Fibroblast of lung (primary cell): Measurements from ENCODE around the gene CFAP58. TPM values are rescaled to one million over a fixed set of nuclear protein-coding genes. Genes with fewer than 3 reads are reported as not detected.

Experiments
- DNase-seq, 2 donors: peaks; one replicate each; pipeline versions ENCODE4 v3.0.0 to v3.0.0-alpha.2; 2010; ENCODE audit warnings: low read depth in 2 of 2
- H2AFZ ChIP-seq: 2 replicates; pipeline ENCODE4 v1.5.1; 2012; ENCODE audit warnings: low read length, control low read depth, inconsistent platforms
- H3K27ac ChIP-seq: 2 replicates; pipeline ENCODE4 v1.5.1; 2011; ENCODE audit warnings: low read length, control low read depth; ENCODE audit not compliant: insufficient read depth
- H3K27me3 ChIP-seq: 2 replicates; pipeline ENCODE4 v1.5.1; 2011; ENCODE audit warnings: mild to moderate bottlenecking, low read length; ENCODE audit not compliant: control insufficient read depth, insufficient read depth
- H3K36me3 ChIP-seq: 2 replicates; pipeline ENCODE4 v1.5.1; 2011; ENCODE audit warnings: low read length; ENCODE audit not compliant: control insufficient read depth, insufficient read depth
- H3K4me1 ChIP-seq: 2 replicates; pipeline ENCODE4 v1.5.1; 2011; ENCODE audit warnings: low read length; ENCODE audit not compliant: control insufficient read depth, insufficient read depth; ENCODE audit errors: extremely low read depth
- H3K4me2 ChIP-seq: 2 replicates; pipeline ENCODE4 v1.5.1; 2011; ENCODE audit warnings: low read length, control low read depth; ENCODE audit not compliant: insufficient read depth; ENCODE audit errors: extremely low read depth
- H3K4me3 ChIP-seq, 4 experiments: fragments of 200-600 bp in 1 of 4; sonication (generic) in 1 of 4; replicated peaks in 1 of 4; 2 replicates each; pipeline ENCODE4 v1.5.1; 2011 to 2016; ENCODE audit warnings: low read length in 4 of 4, low read depth in 3 of 4, mild to moderate bottlenecking in 3 of 4, control low read depth in 2 of 4, inconsistent platforms in 1 of 4, mixed read lengths in 1 of 4; ENCODE audit not compliant: insufficient read depth in 1 of 4; ENCODE audit errors: control extremely low read depth in 1 of 4
- H3K79me2 ChIP-seq: 2 replicates; pipeline ENCODE4 v1.5.1; 2012; ENCODE audit warnings: mild to moderate bottlenecking, low read length, inconsistent platforms; ENCODE audit not compliant: control insufficient read depth, insufficient read depth
- H3K9ac ChIP-seq: 2 replicates; pipeline ENCODE4 v1.5.1; 2011; ENCODE audit warnings: mild to moderate bottlenecking, low read length, control low read depth; ENCODE audit not compliant: insufficient read depth
- H3K9me3 ChIP-seq: 2 replicates; pipeline ENCODE4 v1.5.1; 2012; ENCODE audit warnings: low read depth, low read length; ENCODE audit not compliant: control insufficient read depth, insufficient read depth
- H4K20me1 ChIP-seq: 2 replicates; pipeline ENCODE4 v1.5.1; 2011; ENCODE audit warnings: low read length; ENCODE audit not compliant: control insufficient read depth, insufficient read depth; ENCODE audit errors: extremely low read depth
- CTCF ChIP-seq, 2 donors: IDR thresholded peaks in 1 of 2; conservative IDR thresholded peaks in 1 of 2; 1 replicate in 1 of 2; 2 replicates in 1 of 2; pipeline ENCODE4 v1.5.1; 2011 to 2012; ENCODE audit warnings: low read length in 2 of 2, control low read depth in 1 of 2, inconsistent platforms in 1 of 2, low read depth in 1 of 2, mild to moderate bottlenecking in 1 of 2
- EZH2 ChIP-seq: IDR thresholded peaks from 2 replicates; pipeline ENCODE4 v1.5.1; 2012; ENCODE audit warnings: low read length, control low read depth, mild to moderate bottlenecking; ENCODE audit errors: missing control alignments
- polyA plus RNA-seq, 2 donors: library from polyadenylated mRNA; depleted of rRNA in 1 of 2; stranded (reverse) in 1 of 2; unstranded in 1 of 2; fragments of >200 nt; gene quantifications; 2 replicates each; pipeline ENCODE4 v1.2.1, GENCODE V29; 2011 to 2012; ENCODE audit warnings: missing spikeins in 1 of 2
- total RNA-seq: library from RNA; depleted of rRNA; stranded (reverse); fragments of >200 nt; gene quantifications from 2 replicates; pipeline ENCODE4 v1.2.1, GENCODE V29; 2014

The CFAP58 gene
- total and polyA plus RNA-seq, 2 donors (not counting 1 experiment from before 2014, with no cell fraction given) = 0.33 to 0.42 TPM

GRCh38 chr10:104324221-104324686 lies 29.4 kb upstream of the CFAP58 start:
- H3K79me2 ChIP-seq = peaks cover 97% of the 10 kb centered on the region
- H3K4me2 ChIP-seq = no peak overlapping the region
- no peaks in the 10 kb centered on the region for H3K27me3 ChIP-seq
- peaks cover 43% of the 10 kb centered on the region for H3K4me1 ChIP-seq
- H3K4me3 ChIP-seq = no peak overlapping the region
- no peak for DNase-seq
- no peak overlapping the region for H2AFZ ChIP-seq
- no peaks in the 10 kb centered on the region for H3K9me3 ChIP-seq
- H3K36me3 ChIP-seq = peaks cover 6% of the 10 kb centered on the region
- H4K20me1 ChIP-seq = no peaks in the 10 kb centered on the region
- TF ChIP-seq EZH2 = no peak
- TF ChIP-seq CTCF (conservative IDR thresholded peaks at IDR 0.05 in 1 of 2, IDR thresholded peaks at IDR 0.05 in 1 of 2; ENCODE audit: low read depth in 1 of 2, low read length in 2 of 2) = no peak
- H3K9ac ChIP-seq = no peak overlapping the region
- H3K27ac ChIP-seq = no peak overlapping the region

- Histone ChIP-seq H3K4me3 (no peak overlapping the region), H3K27me3 (no peaks in the 10 kb centered on the region), H3K79me2 (peaks cover 90% of the 10 kb centered on the region), H3K36me3 (peaks cover 6% of the 10 kb centered on the region), H4K20me1 (no peaks in the 10 kb centered on the region), H3K9me3 (no peaks in the 10 kb centered on the region), H3K9ac (no peak overlapping the region), H3K27ac (no peak overlapping the region), H3K4me1 (peaks cover 46% of the 10 kb centered on the region), H2AFZ (no peak overlapping the region), H3K4me2 (no peak overlapping the region)
- no peak for DNase-seq
- no peak for TF ChIP-seq EZH2
- TF ChIP-seq CTCF (conservative IDR thresholded peaks at IDR 0.05 in 1 of 2, IDR thresholded peaks at IDR 0.05 in 1 of 2; ENCODE audit: low read depth in 1 of 2, low read length in 2 of 2) = no peak
Observed at GRCh38 chr10:104324931-104325330, 28.7 kb upstream of the CFAP58 start.

GRCh38 chr10:104325436-104326435 lies 27.9 kb upstream of the CFAP58 start:
- Histone ChIP-seq H3K27ac (peak overlapping the region; percentile 26), H2AFZ (no peak overlapping the region), H3K4me1 (peaks cover 48% of the 10 kb centered on the region), H3K9ac (no peak overlapping the region), H3K4me2 (no peak overlapping the region), H4K20me1 (no peaks in the 10 kb centered on the region), H3K9me3 (no peaks in the 10 kb centered on the region), H3K36me3 (peaks cover 6% of the 10 kb centered on the region), H3K27me3 (no peaks in the 10 kb centered on the region), H3K4me3 (no peak overlapping the region), H3K79me2 (peaks cover 83% of the 10 kb centered on the region)
- TF ChIP-seq CTCF (conservative IDR thresholded peaks at IDR 0.05 in 1 of 2, IDR thresholded peaks at IDR 0.05 in 1 of 2; ENCODE audit: low read depth in 1 of 2, low read length in 2 of 2) = no peak
- no peak for TF ChIP-seq EZH2
- no peak for DNase-seq
